Liver (tissue), 9 donors: Measurements from ENCODE around the gene NTHL1. TPM values are rescaled to one million over a fixed set of nuclear protein-coding genes. Genes with fewer than 3 reads are reported as not detected.

Experiments used
- DNase-seq: peaks from one replicate; pipeline ENCODE4 v3.0.0-alpha.2; 2017; ENCODE audit warnings: low spot score
- H3K27ac ChIP-seq, 2 donors: one replicate each; pipeline ENCODE4 v1.7.0; 2013; ENCODE audit warnings: inconsistent platforms in 2 of 2, low read length in 2 of 2, control low read depth in 1 of 2, low read depth in 1 of 2, mild to moderate bottlenecking in 1 of 2
- H3K27me3 ChIP-seq, 4 donors: one replicate each; pipeline versions ENCODE4 v1.6.1 to v1.7.0; 2013; ENCODE audit warnings: low read length in 3 of 4, inconsistent platforms in 1 of 4, mild to moderate bottlenecking in 1 of 4, moderate library complexity in 1 of 4; ENCODE audit not compliant: control insufficient read depth in 4 of 4, insufficient read depth in 4 of 4
- H3K36me3 ChIP-seq, 4 donors: one replicate each; pipeline versions ENCODE4 v1.6.1 to v1.7.0; 2013; ENCODE audit warnings: low read length in 3 of 4, mild to moderate bottlenecking in 3 of 4, low read depth in 1 of 4, moderate library complexity in 1 of 4; ENCODE audit not compliant: control insufficient read depth in 4 of 4, insufficient read depth in 3 of 4
- H3K4me1 ChIP-seq, 4 donors: one replicate each; pipeline versions ENCODE4 v1.6.1 to v1.7.0; 2013; ENCODE audit warnings: low read length in 3 of 4, mild to moderate bottlenecking in 3 of 4, moderate library complexity in 1 of 4; ENCODE audit not compliant: control insufficient read depth in 4 of 4, insufficient read depth in 4 of 4
- H3K4me3 ChIP-seq, 3 donors: one replicate each; pipeline versions ENCODE4 v1.6.1 to v1.7.0; 2013; ENCODE audit warnings: low read length in 3 of 3, control low read depth in 1 of 3, low read depth in 1 of 3, mild to moderate bottlenecking in 1 of 3
- H3K9ac ChIP-seq, 2 donors: one replicate each; pipeline ENCODE4 v1.7.0; 2013; ENCODE audit warnings: low read length in 2 of 2, mild to moderate bottlenecking in 2 of 2, moderate library complexity in 2 of 2, control low read depth in 1 of 2, low read depth in 1 of 2
- H3K9me3 ChIP-seq, 4 donors: one replicate each; pipeline versions ENCODE4 v1.6.1 to v1.7.0; 2013; ENCODE audit warnings: low read length in 3 of 4; ENCODE audit not compliant: control insufficient read depth in 4 of 4
- EGR1 ChIP-seq, 2 donors: IDR thresholded peaks; 2 replicates each; pipeline ENCODE4 v1.6.1; 2016 to 2018; ENCODE audit warnings: antibody characterized with exemption in 2 of 2, low read depth in 2 of 2
- FOXA2 ChIP-seq: IDR thresholded peaks from 2 replicates; pipeline ENCODE4 v1.6.1; 2016; ENCODE audit warnings: antibody characterized with exemption
- GABPA ChIP-seq, 2 donors: IDR thresholded peaks in 1 of 2; conservative IDR thresholded peaks in 1 of 2; 2 replicates each; pipeline ENCODE4 v1.6.1; 2016; ENCODE audit warnings: antibody characterized with exemption in 2 of 2, mild to moderate bottlenecking in 1 of 2, moderate library complexity in 1 of 2
- HNF4A ChIP-seq, 2 donors: conservative IDR thresholded peaks; 2 replicates each; pipeline ENCODE4 v1.6.1; 2016; ENCODE audit warnings: antibody characterized with exemption in 2 of 2, mild to moderate bottlenecking in 2 of 2
- HNF4G ChIP-seq: IDR thresholded peaks from 2 replicates; pipeline ENCODE4 v1.6.1; 2016; ENCODE audit warnings: antibody characterized with exemption
- JUND ChIP-seq, 2 donors: IDR thresholded peaks; 2 replicates each; pipeline ENCODE4 v1.6.1; 2016; ENCODE audit warnings: antibody characterized with exemption in 2 of 2
- RAD21 ChIP-seq, 2 donors: IDR thresholded peaks; 2 replicates each; pipeline ENCODE4 v1.6.1; 2016; ENCODE audit warnings: antibody characterized with exemption in 2 of 2, mild to moderate bottlenecking in 2 of 2
- RXRA ChIP-seq, 2 donors: IDR thresholded peaks; 2 replicates each; pipeline ENCODE4 v1.6.1; 2017 to 2018; ENCODE audit warnings: antibody characterized with exemption in 2 of 2, mild to moderate bottlenecking in 1 of 2
- SP1 ChIP-seq: IDR thresholded peaks from 2 replicates; pipeline ENCODE4 v1.6.1; 2018; ENCODE audit warnings: antibody characterized with exemption, mild to moderate bottlenecking
- TAF1 ChIP-seq: conservative IDR thresholded peaks from 2 replicates; pipeline ENCODE4 v1.6.1; 2016; ENCODE audit warnings: antibody characterized with exemption, mild to moderate bottlenecking
- YY1 ChIP-seq: IDR thresholded peaks from 2 replicates; pipeline ENCODE4 v1.6.1; 2016; ENCODE audit warnings: antibody characterized with exemption, mild to moderate bottlenecking
- WGBS: extraction: QIAGEN DNeasy Blood & Tissue Kit; methylation state at CpG from one replicate; pipeline ENCODE4 v1.1.7; 2013; 5-methylcytosine and 5-hydroxymethylcytosine counted together
- polyA plus RNA-seq, 2 donors: library from polyadenylated mRNA; stranded (reverse) in 1 of 2; unstranded in 1 of 2; fragments of 200-250 nt in 1 of 2; fragments of >200 nt in 1 of 2; fragmentation: Nextera tagmentation in 1 of 2; extraction: Ambion mirVana in 1 of 2; gene quantifications; one replicate each; pipeline versions ENCODE4 v1.2.1 to v1.2.3, GENCODE V29; 2013 to 2015
- total RNA-seq, 2 donors: library from RNA; depleted of rRNA; stranded (reverse); fragments of >200 nt; gene quantifications; one replicate each; pipeline ENCODE4 v1.2.3, GENCODE V29; 2014
- TF ChIP-seq, protein P1 (sequence below): IDR thresholded peaks from 2 replicates; pipeline ENCODE4 v1.6.1; 2016; ENCODE audit warnings: antibody characterized with exemption
- TF ChIP-seq, protein P2 (sequence below): IDR thresholded peaks from 2 replicates; pipeline ENCODE4 v1.6.1; 2016; ENCODE audit warnings: antibody characterized with exemption
- TF ChIP-seq, protein P3 (sequence below): IDR thresholded peaks from 2 replicates; pipeline ENCODE4 v1.6.1; 2016; ENCODE audit warnings: antibody characterized with exemption, mild to moderate bottlenecking
- TF ChIP-seq, protein P4 (sequence below): IDR thresholded peaks from 2 replicates; pipeline ENCODE4 v1.6.1; 2016; ENCODE audit warnings: antibody characterized with exemption
- donor health status: healthy.
- donor health status: healthy.
- donor health status: healthy.
- donor health status: healthy.
- donor health status: healthy.

Gene NTHL1
- total and polyA plus RNA-seq, 4 donors: 10.4 to 166 (median 19.1) TPM

DNA sequence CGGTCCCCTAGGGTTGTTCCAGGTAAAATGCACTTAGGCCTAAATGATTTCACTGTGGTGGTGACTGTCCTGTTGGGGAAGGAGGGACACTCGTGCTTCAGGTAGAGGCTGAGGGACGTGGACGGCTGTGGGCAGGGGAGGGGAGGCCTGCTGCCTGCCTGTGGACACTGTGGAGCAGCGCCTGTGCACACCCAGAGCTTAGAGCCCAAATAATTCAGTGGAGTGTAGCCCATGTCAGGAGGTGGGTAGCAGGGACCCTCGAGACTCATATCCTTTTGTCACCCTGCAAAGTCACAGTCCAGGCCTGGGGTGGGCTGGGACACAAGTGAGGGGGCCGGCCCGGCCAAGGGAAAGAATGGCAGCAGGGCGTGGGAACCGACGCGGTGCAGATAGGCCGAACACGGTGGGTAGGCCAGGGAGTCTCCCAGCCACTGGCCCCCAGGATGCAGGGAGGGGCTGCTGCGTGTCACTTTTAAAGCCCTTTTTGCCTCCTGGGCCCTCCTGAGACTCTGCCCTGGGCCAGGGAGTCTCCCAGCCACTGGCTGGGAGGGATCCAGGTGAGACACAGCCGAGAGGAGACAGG lies 21.7 kb downstream of the NTHL1 start:
- Histone ChIP-seq H3K9me3 (no peaks in the 10 kb centered on the region), H3K4me1 (peaks cover 24 to 70% (median 55%) of the 10 kb centered on the region in 4 donors), H3K4me3 (peak overlapping the region in 2 of 3 donors; percentile 46 to 89), H3K36me3 (no peaks in the 10 kb centered on the region), H3K9ac (peak overlapping the region in 1 of 2 donors; percentile 36), H3K27ac (peak overlapping the region; percentile 46 to 49), H3K27me3 (no peaks in the 10 kb centered on the region)
- TF ChIP-seq, protein P1, sequence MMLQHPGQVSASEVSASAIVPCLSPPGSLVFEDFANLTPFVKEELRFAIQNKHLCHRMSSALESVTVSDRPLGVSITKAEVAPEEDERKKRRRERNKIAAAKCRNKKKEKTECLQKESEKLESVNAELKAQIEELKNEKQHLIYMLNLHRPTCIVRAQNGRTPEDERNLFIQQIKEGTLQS: no peak
- TF ChIP-seq FOXA2 (no peak), TAF1 (no peak), RAD21 (IDR thresholded peaks at IDR 0.05) (no peak), SP1 (no peak), HNF4G (no peak), JUND (IDR thresholded peaks at IDR 0.05) (no peak), YY1 (no peak), GABPA (IDR thresholded peaks at IDR 0.05 in 1 of 2, conservative IDR thresholded peaks at IDR 0.05 in 1 of 2) (no peak), EGR1 (IDR thresholded peaks at IDR 0.05; ENCODE audit: low read depth in 2 of 2) (no peak), RXRA (IDR thresholded peaks at IDR 0.05) (no peak)
- TF ChIP-seq, protein P2, sequence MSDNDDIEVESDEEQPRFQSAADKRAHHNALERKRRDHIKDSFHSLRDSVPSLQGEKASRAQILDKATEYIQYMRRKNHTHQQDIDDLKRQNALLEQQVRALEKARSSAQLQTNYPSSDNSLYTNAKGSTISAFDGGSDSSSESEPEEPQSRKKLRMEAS: no peak
- TF ChIP-seq, protein P3, sequence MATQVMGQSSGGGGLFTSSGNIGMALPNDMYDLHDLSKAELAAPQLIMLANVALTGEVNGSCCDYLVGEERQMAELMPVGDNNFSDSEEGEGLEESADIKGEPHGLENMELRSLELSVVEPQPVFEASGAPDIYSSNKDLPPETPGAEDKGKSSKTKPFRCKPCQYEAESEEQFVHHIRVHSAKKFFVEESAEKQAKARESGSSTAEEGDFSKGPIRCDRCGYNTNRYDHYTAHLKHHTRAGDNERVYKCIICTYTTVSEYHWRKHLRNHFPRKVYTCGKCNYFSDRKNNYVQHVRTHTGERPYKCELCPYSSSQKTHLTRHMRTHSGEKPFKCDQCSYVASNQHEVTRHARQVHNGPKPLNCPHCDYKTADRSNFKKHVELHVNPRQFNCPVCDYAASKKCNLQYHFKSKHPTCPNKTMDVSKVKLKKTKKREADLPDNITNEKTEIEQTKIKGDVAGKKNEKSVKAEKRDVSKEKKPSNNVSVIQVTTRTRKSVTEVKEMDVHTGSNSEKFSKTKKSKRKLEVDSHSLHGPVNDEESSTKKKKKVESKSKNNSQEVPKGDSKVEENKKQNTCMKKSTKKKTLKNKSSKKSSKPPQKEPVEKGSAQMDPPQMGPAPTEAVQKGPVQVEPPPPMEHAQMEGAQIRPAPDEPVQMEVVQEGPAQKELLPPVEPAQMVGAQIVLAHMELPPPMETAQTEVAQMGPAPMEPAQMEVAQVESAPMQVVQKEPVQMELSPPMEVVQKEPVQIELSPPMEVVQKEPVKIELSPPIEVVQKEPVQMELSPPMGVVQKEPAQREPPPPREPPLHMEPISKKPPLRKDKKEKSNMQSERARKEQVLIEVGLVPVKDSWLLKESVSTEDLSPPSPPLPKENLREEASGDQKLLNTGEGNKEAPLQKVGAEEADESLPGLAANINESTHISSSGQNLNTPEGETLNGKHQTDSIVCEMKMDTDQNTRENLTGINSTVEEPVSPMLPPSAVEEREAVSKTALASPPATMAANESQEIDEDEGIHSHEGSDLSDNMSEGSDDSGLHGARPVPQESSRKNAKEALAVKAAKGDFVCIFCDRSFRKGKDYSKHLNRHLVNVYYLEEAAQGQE: no peak
- TF ChIP-seq, protein P4, sequence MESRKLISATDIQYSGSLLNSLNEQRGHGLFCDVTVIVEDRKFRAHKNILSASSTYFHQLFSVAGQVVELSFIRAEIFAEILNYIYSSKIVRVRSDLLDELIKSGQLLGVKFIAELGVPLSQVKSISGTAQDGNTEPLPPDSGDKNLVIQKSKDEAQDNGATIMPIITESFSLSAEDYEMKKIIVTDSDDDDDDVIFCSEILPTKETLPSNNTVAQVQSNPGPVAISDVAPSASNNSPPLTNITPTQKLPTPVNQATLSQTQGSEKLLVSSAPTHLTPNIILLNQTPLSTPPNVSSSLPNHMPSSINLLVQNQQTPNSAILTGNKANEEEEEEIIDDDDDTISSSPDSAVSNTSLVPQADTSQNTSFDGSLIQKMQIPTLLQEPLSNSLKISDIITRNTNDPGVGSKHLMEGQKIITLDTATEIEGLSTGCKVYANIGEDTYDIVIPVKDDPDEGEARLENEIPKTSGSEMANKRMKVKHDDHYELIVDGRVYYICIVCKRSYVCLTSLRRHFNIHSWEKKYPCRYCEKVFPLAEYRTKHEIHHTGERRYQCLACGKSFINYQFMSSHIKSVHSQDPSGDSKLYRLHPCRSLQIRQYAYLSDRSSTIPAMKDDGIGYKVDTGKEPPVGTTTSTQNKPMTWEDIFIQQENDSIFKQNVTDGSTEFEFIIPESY: no peak
- no peak for DNase-seq
- 82% methylated on average over 16 of the region's 16 CpGs for WGBS

DNA sequence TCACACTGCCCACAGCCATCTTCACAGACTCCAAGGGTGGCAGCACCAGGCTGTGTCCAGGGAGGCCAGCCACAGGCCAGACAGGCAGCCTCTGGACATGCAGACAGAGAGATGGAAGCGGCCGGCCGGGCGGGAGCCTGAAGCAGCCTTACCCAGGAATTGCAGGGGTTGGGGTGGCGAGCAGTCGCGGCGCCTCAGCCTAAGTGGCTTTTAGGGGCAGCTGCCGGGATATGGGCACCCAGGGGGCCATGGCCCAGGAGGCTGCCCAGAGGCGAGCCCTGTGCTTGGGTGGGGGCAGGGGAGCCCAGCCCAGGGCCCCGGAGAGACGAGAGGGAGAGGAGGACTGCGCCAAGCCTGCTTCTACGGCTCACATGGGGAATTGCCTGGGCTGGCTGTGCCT lies 22.4 kb downstream of the NTHL1 start:
- no peak for DNase-seq
- Histone ChIP-seq H3K9me3 (no peaks in the 10 kb centered on the region), H3K9ac (no peak overlapping the region), H3K4me1 (peaks cover 27 to 70% (median 53%) of the 10 kb centered on the region in 4 donors), H3K36me3 (no peaks in the 10 kb centered on the region), H3K4me3 (no peak overlapping the region), H3K27me3 (no peaks in the 10 kb centered on the region), H3K27ac (no peak overlapping the region)
- TF ChIP-seq JUND (IDR thresholded peaks at IDR 0.05) (no peak), RXRA (IDR thresholded peaks at IDR 0.05) (no peak), YY1 (no peak), GABPA (IDR thresholded peaks at IDR 0.05 in 1 of 2, conservative IDR thresholded peaks at IDR 0.05 in 1 of 2) (no peak), FOXA2 (no peak), RAD21 (IDR thresholded peaks at IDR 0.05) (no peak), HNF4A (conservative IDR thresholded peaks at IDR 0.05) (no peak), SP1 (no peak)
- TF ChIP-seq, protein P2: no peak
- TF ChIP-seq, protein P4: no peak
- TF ChIP-seq, protein P1: no peak
- TF ChIP-seq, protein P3: no peak
- 96% methylated on average over 14 of the region's 14 CpGs for WGBS
